HFFc6 (cell line): Measurements from ENCODE around the gene C14orf132. TPM values are rescaled to one million over a fixed set of nuclear protein-coding genes. Genes with fewer than 3 reads are reported as not detected.

Experiments used
- DNase-seq: peaks from one replicate; pipeline ENCODE4 v3.0.0-alpha.2; 2018
- H3K27ac Mint-ChIP-seq: 2 replicates; pipeline ENCODE4 v1.8.0; 2020; ENCODE audit warnings: mild to moderate bottlenecking, mixed read lengths
- H3K27me3 Mint-ChIP-seq: 2 replicates; pipeline ENCODE4 v1.8.0; 2021; ENCODE audit warnings: mild to moderate bottlenecking, moderate library complexity, mixed read lengths; ENCODE audit not compliant: insufficient read depth
- H3K36me3 Mint-ChIP-seq: 2 replicates; pipeline ENCODE4 v1.8.0; 2021; ENCODE audit warnings: low read depth, mixed read lengths
- H3K4me1 Mint-ChIP-seq: 2 replicates; pipeline ENCODE4 v1.8.0; 2020; ENCODE audit warnings: low read depth, mixed read lengths
- H3K4me3 Mint-ChIP-seq: 2 replicates; pipeline ENCODE4 v1.8.0; 2020; ENCODE audit warnings: mild to moderate bottlenecking, moderate library complexity, mixed read lengths
- H3K9me3 Mint-ChIP-seq: 2 replicates; pipeline ENCODE4 v1.8.0; 2020; ENCODE audit warnings: mild to moderate bottlenecking, mixed read lengths
- total RNA-seq, 6 experiments: library from RNA; stranded (reverse); fragmentation: NEBNext Ultra II Directional; extraction: Animal tissue kit (Norgen Biotek cat#: 25700); gene quantifications; 2 replicates in 1 of 6; 3 replicates in 5 of 6; pipeline ENCODE4 v1.2.3, GENCODE V29; 2021
- TF ChIP-seq, protein P1 (sequence below): fragments of 200-600 bp; sonication (generic); IDR thresholded peaks from 2 replicates; pipeline ENCODE4 v1.5.0; 2021; ENCODE audit warnings: antibody characterized with exemption, mild to moderate bottlenecking

C14orf132 gene
- total RNA-seq, 6 experiments from 2014 or later, result 21.5 to 33.1 (median 27.1) TPM

DNA sequence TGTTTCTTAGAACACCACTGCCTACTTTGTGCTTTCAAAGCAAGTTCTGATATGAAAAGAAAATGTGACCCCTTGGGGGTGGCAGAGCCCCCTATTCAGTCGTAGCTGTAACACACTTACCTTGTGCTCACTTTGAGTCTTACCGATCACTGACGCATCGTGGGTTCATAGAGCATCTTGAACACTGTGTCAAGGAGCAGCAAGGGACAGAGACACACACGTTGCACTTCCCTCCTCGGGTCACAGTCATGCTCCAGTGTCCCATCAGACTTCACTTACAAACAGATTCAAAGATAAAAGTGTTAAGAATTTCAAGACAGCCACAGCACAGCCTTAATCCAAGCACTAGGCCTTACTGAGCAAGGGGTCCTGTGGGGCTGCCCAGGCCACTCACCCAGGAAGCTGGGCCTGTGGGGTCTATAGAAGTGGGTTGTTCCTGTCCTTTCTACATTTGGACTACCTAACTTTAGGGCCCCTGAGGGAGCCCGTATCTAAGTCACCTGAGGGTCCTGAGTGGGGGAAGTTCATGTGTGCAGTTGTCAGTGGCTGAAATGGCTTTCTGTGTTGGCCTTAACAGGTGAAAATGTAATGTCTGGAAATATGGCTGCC lies 90.1 kb downstream of the C14orf132 start:
- no peak for DNase-seq
- no peak overlapping the region for H3K27ac Mint-ChIP-seq
- H3K36me3 Mint-ChIP-seq, result no peaks in the 10 kb centered on the region
- peaks cover 14% of the 10 kb centered on the region for H3K4me1 Mint-ChIP-seq
- no peaks in the 10 kb centered on the region for H3K9me3 Mint-ChIP-seq
- H3K27me3 Mint-ChIP-seq, result no peaks in the 10 kb centered on the region; the same call in 1 of the 2 replicates
- TF ChIP-seq, protein P1, sequence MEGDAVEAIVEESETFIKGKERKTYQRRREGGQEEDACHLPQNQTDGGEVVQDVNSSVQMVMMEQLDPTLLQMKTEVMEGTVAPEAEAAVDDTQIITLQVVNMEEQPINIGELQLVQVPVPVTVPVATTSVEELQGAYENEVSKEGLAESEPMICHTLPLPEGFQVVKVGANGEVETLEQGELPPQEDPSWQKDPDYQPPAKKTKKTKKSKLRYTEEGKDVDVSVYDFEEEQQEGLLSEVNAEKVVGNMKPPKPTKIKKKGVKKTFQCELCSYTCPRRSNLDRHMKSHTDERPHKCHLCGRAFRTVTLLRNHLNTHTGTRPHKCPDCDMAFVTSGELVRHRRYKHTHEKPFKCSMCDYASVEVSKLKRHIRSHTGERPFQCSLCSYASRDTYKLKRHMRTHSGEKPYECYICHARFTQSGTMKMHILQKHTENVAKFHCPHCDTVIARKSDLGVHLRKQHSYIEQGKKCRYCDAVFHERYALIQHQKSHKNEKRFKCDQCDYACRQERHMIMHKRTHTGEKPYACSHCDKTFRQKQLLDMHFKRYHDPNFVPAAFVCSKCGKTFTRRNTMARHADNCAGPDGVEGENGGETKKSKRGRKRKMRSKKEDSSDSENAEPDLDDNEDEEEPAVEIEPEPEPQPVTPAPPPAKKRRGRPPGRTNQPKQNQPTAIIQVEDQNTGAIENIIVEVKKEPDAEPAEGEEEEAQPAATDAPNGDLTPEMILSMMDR, result no peak
- no peak overlapping the region for H3K4me3 Mint-ChIP-seq

DNA sequence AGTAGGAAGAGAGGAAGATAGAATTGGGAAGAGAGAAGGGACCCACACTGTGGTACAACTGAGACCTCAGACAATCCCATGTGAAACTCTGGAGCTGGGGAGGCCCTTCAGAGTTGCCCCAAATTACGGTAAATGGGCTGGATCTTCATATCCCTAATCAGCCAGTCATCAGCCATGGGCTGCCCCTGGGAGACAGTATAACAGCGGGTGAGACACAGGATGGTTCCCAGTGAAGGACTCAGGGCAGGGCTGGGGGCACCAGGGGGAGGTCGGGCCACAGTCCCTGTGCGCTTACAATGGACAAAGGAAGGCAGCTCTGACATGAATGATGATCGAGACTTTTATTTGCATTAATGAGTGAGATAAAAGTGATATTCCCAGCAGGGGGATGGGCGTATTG lies 91.2 kb downstream of the C14orf132 start:
- DNase-seq, result no peak
- no peak overlapping the region for H3K4me3 Mint-ChIP-seq
- no peaks in the 10 kb centered on the region for H3K36me3 Mint-ChIP-seq
- peaks cover 19% of the 10 kb centered on the region for H3K4me1 Mint-ChIP-seq
- no peak overlapping the region for H3K27ac Mint-ChIP-seq
- TF ChIP-seq, protein P1, result no peak
- H3K27me3 Mint-ChIP-seq, result no peaks in the 10 kb centered on the region; the same call in 1 of the 2 replicates
- no peaks in the 10 kb centered on the region for H3K9me3 Mint-ChIP-seq

DNA sequence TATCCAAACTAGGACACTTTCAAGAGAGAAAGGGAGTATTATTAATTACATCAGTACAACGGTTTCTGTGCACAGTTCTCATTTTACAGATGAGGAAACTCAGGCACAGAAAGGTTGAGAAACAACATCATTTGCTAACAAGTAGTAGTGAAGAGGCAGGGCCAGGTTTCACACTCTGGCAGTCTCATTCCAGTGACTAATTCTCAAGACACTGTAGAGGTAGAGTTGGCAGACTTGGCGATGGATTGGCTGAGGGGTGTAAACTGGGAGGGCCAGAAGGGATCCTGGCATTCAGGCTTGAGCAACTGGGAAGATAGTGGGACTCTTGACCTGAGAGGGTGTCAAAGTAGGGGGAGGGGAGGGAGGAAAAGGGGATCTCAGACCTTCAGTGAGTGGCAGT lies 91.7 kb downstream of the C14orf132 start:
- DNase-seq, result peak; percentile 31
- Mint-ChIP-seq H3K4me1 (peaks cover 19% of the 10 kb centered on the region), H3K27me3 (no peaks in the 10 kb centered on the region; the same call in 1 of the 2 replicates), H3K36me3 (no peaks in the 10 kb centered on the region), H3K4me3 (no peak overlapping the region), H3K27ac (no peak overlapping the region), H3K9me3 (no peaks in the 10 kb centered on the region)
- TF ChIP-seq, protein P1, result no peak

DNA sequence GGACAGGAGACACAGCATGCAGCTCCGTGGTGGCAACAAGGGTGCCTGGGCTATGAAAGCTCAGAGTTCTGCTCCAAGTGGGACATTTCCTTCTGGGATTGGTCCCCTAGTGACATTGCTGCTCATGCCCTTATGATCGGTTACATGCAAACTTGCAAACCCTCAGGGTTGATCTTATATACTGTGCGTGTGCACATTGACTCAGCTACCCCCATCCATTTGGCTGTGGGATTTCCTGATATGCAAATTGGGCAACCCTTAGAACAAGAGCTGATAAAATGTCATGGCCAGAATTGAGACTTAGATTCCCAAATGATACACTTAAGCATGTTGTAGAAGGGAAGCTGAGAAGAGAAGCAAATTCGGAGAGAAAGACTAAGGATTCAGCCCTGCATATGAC lies 92.7 kb downstream of the C14orf132 start:
- H3K4me1 Mint-ChIP-seq, result peaks cover 20% of the 10 kb centered on the region
- H3K4me3 Mint-ChIP-seq, result no peak overlapping the region
- H3K9me3 Mint-ChIP-seq, result no peaks in the 10 kb centered on the region
- H3K27me3 Mint-ChIP-seq, result no peaks in the 10 kb centered on the region; the same call in 1 of the 2 replicates
- no peak for DNase-seq
- TF ChIP-seq, protein P1, result no peak
- H3K36me3 Mint-ChIP-seq, result no peaks in the 10 kb centered on the region
- H3K27ac Mint-ChIP-seq, result no peak overlapping the region

DNA sequence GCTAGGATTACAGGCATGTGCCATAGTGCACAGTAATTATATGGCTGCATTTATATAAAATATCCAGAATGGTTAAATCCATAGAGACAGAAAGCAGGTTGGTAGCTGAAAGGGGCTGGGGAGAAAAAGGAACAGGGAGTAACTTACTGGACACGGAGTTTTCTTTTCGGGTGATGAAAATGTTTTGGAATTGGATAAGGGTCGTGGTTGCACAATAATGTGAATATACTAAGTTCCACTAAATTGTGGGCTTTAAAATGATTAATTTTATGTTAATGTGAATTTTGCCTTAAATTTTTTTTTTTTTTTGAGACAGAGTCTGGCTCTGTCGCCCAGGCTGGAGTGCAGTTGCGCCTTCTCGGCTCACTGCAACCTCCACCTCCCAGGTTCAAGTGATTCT lies 95.3 kb downstream of the C14orf132 start:
- DNase-seq, result no peak
- peaks cover 33% of the 10 kb centered on the region for H3K4me1 Mint-ChIP-seq
- TF ChIP-seq, protein P1, result no peak
- peaks cover 7% of the 10 kb centered on the region; the same call in 1 of the 2 replicates for H3K36me3 Mint-ChIP-seq
- no peak overlapping the region for H3K4me3 Mint-ChIP-seq
- peaks cover 7% of the 10 kb centered on the region for H3K9me3 Mint-ChIP-seq
- H3K27ac Mint-ChIP-seq, result no peak overlapping the region
- H3K27me3 Mint-ChIP-seq, result no peaks in the 10 kb centered on the region; the same call in none of the 2 replicates
